Endothelial cell (in vitro differentiated cells): Measurements from ENCODE around the gene CSNK1A1. TPM values are rescaled to one million over a fixed set of nuclear protein-coding genes. Genes with fewer than 3 reads are reported as not detected.

ENCODE experiments used
- DNase-seq: peaks from one replicate; pipeline ENCODE4 v3.0.0; 2021; ENCODE audit warnings: low spot score
- H3K27ac Mint-ChIP-seq: one replicate; pipeline ENCODE4 v1.8.0; 2021; ENCODE audit warnings: mixed read lengths, inconsistent platforms; ENCODE audit not compliant: unreplicated experiment
- H3K27me3 Mint-ChIP-seq: one replicate; pipeline ENCODE4 v1.8.0; 2021; ENCODE audit warnings: mild to moderate bottlenecking, moderate library complexity, mixed read lengths, inconsistent platforms; ENCODE audit not compliant: unreplicated experiment
- H3K36me3 Mint-ChIP-seq: one replicate; pipeline ENCODE4 v1.8.0; 2021; ENCODE audit warnings: mild to moderate bottlenecking, low read depth, mixed read lengths, inconsistent platforms; ENCODE audit not compliant: unreplicated experiment
- H3K4me1 Mint-ChIP-seq: one replicate; pipeline ENCODE4 v1.8.0; 2021; ENCODE audit warnings: mild to moderate bottlenecking, mixed read lengths, inconsistent platforms; ENCODE audit not compliant: unreplicated experiment
- H3K4me3 Mint-ChIP-seq: one replicate; pipeline ENCODE4 v1.8.0; 2021; ENCODE audit warnings: mild to moderate bottlenecking, mixed read lengths, inconsistent platforms; ENCODE audit not compliant: unreplicated experiment
- H3K9me3 Mint-ChIP-seq: one replicate; pipeline ENCODE4 v1.8.0; 2021; ENCODE audit warnings: mixed read lengths, inconsistent platforms; ENCODE audit not compliant: unreplicated experiment
- total RNA-seq: library from RNA; stranded (reverse); fragmentation: NEBNext Ultra II Directional; extraction: Animal tissue kit (Norgen Biotek cat#: 25700); gene quantifications from one replicate; pipeline ENCODE4 v1.2.1, GENCODE V29; 2021; ENCODE audit not compliant: unreplicated experiment
- TF ChIP-seq, protein P1 (sequence below): fragments of 200-600 bp; sonication (generic); IDR thresholded peaks from one replicate; pipeline ENCODE4 v1.5.0; 2021; ENCODE audit warnings: antibody characterized with exemption; ENCODE audit not compliant: unreplicated experiment

Gene CSNK1A1
- total RNA-seq, 1 donor from 2014 or later: 242 TPM

DNA sequence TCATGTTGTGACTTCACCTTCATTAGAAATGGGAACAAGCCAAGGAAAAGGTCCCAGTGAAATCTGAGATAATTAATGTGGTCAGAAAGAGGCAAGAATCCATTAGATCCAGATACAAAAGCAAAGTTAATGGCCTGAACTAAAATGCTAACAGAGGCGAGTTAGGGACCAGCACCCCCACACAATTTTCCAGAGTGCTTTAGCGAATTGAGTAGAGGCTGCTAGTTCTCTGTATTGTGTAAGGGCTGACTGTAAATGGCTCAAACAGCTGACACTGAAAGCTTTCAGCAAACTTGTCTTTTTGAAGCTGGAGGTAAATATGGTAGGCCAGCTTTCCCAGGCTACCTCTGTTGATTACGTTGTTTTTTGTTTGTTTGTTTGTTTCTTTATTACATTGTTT lies 75.5 kb downstream of the CSNK1A1 start:
- Mint-ChIP-seq H3K27ac (no peak overlapping the region), H3K9me3 (no peaks in the 10 kb centered on the region), H3K4me3 (no peak overlapping the region), H3K27me3 (peaks cover 5% of the 10 kb centered on the region), H3K36me3 (peaks cover 4% of the 10 kb centered on the region), H3K4me1 (no peaks in the 10 kb centered on the region)
- no peak for DNase-seq
- TF ChIP-seq, protein P1, sequence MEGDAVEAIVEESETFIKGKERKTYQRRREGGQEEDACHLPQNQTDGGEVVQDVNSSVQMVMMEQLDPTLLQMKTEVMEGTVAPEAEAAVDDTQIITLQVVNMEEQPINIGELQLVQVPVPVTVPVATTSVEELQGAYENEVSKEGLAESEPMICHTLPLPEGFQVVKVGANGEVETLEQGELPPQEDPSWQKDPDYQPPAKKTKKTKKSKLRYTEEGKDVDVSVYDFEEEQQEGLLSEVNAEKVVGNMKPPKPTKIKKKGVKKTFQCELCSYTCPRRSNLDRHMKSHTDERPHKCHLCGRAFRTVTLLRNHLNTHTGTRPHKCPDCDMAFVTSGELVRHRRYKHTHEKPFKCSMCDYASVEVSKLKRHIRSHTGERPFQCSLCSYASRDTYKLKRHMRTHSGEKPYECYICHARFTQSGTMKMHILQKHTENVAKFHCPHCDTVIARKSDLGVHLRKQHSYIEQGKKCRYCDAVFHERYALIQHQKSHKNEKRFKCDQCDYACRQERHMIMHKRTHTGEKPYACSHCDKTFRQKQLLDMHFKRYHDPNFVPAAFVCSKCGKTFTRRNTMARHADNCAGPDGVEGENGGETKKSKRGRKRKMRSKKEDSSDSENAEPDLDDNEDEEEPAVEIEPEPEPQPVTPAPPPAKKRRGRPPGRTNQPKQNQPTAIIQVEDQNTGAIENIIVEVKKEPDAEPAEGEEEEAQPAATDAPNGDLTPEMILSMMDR: no peak

DNA sequence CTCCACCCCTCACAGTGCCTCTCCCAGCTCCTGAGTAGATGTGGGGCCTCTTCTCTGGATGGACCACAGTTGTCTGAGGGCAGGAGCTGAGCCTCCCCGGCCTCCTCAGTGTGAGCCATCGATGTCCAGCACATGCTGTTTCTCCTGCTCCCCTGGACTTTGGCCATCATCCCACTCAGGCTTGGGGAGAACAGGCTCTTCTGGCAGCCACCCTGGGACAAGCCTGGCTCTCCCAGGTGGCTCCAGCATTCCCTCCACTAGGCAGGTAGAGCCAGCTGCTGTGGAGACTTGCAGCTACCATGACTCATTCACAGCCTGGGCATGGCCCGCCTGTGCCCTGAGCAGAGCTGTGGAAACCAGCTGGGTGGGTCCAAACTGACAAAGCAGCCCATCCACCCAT lies 77.0 kb downstream of the CSNK1A1 start:
- TF ChIP-seq, protein P1: no peak
- no peak overlapping the region for H3K27ac Mint-ChIP-seq
- peaks cover 4% of the 10 kb centered on the region for H3K36me3 Mint-ChIP-seq
- H3K4me3 Mint-ChIP-seq: no peak overlapping the region
- no peaks in the 10 kb centered on the region for H3K4me1 Mint-ChIP-seq
- H3K27me3 Mint-ChIP-seq: peaks cover 5% of the 10 kb centered on the region
- no peaks in the 10 kb centered on the region for H3K9me3 Mint-ChIP-seq
- no peak for DNase-seq

DNA sequence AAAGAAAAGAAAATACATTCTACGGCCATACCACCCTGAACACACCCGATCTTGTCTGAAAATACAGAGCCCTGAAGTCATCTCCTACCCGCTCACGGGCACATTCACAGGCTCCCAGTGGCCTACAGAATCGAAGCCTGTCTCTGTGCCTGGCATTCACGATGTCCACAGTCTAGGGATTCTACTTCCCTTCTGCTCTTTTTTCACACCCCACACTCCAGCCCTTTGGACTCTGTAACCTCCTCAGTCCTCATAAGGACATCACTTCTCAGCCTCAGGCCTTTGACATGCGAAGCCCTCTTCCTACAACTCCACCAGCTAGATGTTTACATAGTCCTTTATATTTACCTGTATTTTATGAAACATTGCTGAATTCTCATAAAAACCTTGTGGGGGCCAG lies 77.8 kb downstream of the CSNK1A1 start:
- no peaks in the 10 kb centered on the region for H3K4me1 Mint-ChIP-seq
- TF ChIP-seq, protein P1: no peak
- no peaks in the 10 kb centered on the region for H3K9me3 Mint-ChIP-seq
- no peak for DNase-seq
- H3K27me3 Mint-ChIP-seq: peaks cover 5% of the 10 kb centered on the region
- H3K4me3 Mint-ChIP-seq: no peak overlapping the region
- peaks cover 4% of the 10 kb centered on the region for H3K36me3 Mint-ChIP-seq
- no peak overlapping the region for H3K27ac Mint-ChIP-seq

DNA sequence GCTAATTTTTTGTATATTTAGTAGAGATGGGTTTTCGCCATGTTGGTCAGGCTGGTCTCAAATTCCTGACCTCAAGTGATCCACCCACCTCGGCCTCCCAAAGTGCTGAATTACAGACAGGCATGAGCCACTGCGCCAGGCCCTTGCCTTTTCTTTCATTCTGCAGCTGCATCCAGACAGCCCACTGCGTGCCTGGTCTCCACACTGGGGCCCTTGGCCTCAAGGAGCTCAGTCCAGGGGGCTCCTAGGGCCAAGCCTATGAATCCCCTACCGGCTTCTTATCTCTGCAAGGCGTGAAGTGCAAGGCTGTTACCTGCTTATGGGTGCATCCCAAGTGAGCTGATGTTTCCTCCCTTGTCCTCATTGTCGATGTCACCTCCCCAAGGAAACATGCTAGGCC lies 78.8 kb downstream of the CSNK1A1 start:
- H3K27ac Mint-ChIP-seq: no peak overlapping the region
- H3K4me3 Mint-ChIP-seq: no peak overlapping the region
- TF ChIP-seq, protein P1: no peak
- H3K9me3 Mint-ChIP-seq: no peaks in the 10 kb centered on the region
- no peak for DNase-seq
- H3K4me1 Mint-ChIP-seq: no peaks in the 10 kb centered on the region
- peaks cover 6% of the 10 kb centered on the region for H3K27me3 Mint-ChIP-seq
- H3K36me3 Mint-ChIP-seq: peaks cover 4% of the 10 kb centered on the region

DNA sequence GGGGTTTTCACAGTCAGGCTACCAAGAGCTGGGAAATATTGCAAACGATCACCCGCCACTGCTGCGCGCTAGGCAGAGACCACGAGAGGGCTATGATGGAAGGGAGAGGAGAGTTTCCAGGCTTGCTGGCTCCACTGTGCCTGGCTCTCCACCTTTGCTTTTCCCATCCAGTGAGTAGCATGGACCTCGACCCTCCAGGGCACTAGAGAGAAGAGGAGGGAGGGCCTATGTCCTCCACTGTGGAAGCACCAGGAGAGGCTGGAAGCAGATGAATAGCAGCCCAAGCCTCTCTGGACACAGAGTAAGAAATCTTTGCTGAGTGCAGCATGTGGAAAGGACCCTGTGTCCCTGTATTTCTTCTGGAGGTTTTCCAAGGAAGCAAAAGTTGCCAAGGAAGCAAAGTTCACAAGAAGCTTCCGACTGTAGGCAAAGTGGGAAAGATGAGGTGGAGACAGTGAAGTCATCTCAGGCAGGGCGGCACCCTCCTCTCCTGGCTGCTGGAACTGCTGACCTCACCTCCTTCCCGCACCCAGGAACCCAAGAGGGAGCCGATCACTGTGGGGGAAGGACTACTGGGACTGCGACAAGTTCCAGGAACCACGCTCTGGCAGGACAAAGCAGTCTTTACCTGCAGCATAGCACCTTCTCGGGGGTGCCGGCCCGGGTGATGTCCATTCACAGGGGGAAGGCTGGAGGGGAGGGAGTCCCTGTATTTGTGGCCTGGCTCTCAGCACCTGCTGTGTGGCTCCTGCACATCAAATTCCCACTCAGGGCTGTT lies 79.6 kb downstream of the CSNK1A1 start:
- Mint-ChIP-seq H3K27me3 (peaks cover 6% of the 10 kb centered on the region), H3K27ac (no peak overlapping the region), H3K9me3 (no peaks in the 10 kb centered on the region), H3K36me3 (peaks cover 4% of the 10 kb centered on the region), H3K4me1 (no peaks in the 10 kb centered on the region), H3K4me3 (no peak overlapping the region)
- DNase-seq: no peak
- TF ChIP-seq, protein P1: no peak
